ENCODE measurements around the gene TMEM271.

TMEM271 gene

DNA sequence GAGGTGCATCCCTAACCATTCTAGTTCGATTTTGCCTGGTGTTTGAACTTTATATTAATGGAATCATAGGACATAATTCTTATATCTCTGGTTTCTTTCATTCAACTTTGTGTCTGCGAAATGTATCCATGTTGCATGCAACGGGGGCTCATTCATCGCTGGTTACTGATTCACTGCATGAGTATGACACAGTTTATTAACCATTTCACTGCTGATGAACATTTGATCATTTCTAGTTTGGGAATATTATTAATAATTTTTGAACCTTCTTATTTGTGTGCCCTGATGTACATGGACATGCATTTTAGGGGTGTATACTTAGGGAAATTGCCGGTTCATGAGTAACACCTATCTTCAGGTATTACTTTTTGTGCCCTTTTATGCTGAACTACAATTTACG is 5.1 kb upstream of the TMEM271 start:
- DNase-seq (ENCODE audit: low read depth) = no peak

GRCh38 chr4:579543-580175 is 3.6 kb upstream of the TMEM271 start:
- no peak for DNase-seq (ENCODE audit: low read depth)

GRCh38 chr4:578451-579443 is 2.7 kb upstream of the TMEM271 start:
- DNase-seq (ENCODE audit: low read depth) = no peak

- peak; percentile 29 for DNase-seq (ENCODE audit: low read depth)
Measured at GRCh38 chr4:577499-578450, 1.7 kb upstream of the TMEM271 start.

DNA sequence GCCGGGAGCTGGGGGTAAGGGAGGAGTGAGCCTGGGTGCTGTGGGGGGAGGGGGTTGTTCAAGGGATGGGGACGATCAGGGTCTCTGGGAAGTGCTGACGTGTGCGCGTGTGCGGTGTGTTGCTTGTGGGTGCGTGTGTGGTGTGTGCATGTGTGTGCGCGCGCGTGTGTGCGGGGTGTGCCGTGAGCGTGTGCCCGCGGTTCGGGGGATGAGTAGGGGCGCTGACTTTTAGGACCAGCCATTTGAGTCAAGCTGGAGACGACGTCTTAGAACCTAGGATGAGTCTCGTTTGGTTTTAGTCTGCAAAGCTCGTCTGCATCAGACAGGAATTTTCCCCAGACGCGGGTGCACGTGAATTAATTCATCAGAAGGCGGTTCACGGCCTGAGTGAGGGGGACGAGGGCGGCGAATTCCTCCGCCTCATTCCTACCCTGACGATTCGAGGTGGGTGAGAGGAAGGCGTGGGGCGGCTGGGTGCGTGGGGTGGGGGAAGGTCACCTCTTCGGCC is 950 bp upstream of the TMEM271 start:
- DNase-seq (ENCODE audit: low read depth) = peak; percentile 17

DNA sequence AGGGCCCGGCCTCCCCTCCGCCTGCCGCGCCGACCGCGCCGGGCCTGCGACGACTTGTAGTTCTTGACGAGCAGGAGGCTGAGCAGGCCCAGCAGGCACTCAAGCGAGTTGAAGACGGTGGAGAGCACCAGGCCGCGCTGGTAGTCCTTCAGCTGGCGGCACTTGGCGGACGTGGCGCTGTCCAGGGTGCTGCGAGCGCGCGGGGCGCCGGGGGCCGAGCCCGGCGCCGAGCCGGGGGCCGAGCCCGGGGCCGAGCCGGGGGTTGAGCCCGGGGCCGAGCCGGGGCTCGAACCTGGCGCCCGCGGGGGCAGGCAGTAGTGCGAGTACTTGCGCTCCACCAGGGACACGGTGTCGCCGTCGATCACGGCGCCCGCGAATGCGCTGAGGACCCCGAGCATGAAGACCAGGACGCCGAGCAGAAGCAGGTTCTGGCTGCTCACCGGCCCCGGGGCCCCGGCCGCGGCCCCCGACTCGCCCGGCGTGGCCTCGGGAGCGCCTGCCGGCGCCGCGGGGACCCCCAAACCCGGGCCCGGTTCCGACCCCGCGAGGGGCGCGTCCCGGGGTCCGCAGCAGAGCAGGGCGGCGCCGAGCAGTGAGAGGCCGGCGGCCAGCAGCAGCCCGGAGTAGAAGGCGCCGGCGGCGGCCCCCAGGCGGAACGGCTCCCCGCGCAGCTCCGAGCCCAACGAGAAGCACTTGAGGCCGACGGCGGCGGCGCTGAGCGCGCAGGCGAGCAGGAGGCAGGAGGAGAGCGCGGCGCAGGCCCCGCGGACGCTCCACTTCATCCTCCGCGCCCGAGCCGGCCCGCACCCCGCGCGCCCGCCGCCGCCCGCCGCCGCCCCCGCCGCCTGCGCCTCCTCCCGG is 584 bp downstream of the TMEM271 start:
- no peak for DNase-seq (ENCODE audit: low read depth)

DNA sequence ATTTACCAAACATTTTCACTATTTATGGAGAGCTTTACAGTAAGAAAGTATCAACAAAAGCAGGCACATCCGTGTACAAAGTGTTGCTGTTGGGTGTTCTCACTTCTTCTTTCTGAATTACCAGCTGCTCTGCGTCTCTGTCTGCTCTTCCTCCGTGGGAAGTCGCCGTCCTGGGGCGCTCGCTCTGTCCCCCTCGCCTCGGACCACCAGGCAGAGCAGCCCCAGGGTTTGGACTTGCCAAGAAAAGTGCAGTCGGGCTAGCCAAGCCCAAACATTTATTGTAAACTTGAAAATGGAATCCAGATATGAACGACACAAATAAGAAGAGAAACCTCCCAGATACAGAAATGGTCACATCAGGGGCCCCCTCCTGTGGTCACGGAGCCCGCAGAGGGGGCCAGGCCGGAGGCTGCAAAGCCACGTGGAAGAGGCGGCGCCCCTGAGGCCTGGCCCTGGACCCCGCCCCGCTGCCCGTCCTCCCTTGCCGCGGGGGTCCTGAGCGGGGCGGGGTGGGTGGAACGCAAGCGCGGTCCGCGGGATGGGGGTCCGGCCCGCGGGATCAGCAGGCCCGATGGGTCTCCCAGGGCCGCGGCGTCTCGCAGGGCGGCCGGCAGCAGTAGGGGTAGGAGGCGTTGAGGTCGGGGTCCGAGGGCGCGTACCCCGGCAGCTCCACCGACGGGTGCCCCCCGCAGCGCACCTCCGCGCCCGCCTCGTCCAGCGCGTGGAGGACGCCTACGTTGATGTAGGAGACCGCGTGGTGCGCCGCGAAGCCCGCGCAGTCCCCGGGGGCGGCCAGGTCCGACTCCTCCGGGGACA is 1.5 kb downstream of the TMEM271 start:
- no peak for DNase-seq (ENCODE audit: low read depth)

- no peak for DNase-seq (ENCODE audit: low read depth)
Measured at GRCh38 chr4:573122-573892, 2.8 kb downstream of the TMEM271 start.

GRCh38 chr4:572594-572993 is 3.5 kb downstream of the TMEM271 start:
- no peak for DNase-seq (ENCODE audit: low read depth)

GRCh38 chr4:571838-572572 is 4.1 kb downstream of the TMEM271 start:
- no peak for DNase-seq (ENCODE audit: low read depth)

DNA sequence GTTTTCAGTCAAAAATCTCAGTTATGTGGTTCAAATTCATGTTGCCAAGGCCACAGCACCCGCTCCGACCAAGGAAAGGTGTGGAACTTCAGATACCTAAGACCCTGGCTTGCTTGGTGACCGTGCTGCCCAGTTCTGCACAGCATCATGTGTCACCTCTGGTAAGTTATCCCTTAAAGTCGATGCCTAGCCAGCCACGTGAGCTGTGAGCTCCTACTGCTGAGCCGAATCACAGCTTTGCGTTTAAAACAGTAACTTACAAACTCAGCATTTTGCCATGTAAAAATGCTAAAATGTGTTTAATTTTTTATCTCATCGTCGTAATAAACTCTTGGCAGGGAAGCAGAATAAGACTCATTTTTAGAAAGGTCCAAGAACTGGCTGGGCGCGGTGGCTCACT is 5.3 kb downstream of the TMEM271 start:
- no peak for DNase-seq (ENCODE audit: low read depth)

DNA sequence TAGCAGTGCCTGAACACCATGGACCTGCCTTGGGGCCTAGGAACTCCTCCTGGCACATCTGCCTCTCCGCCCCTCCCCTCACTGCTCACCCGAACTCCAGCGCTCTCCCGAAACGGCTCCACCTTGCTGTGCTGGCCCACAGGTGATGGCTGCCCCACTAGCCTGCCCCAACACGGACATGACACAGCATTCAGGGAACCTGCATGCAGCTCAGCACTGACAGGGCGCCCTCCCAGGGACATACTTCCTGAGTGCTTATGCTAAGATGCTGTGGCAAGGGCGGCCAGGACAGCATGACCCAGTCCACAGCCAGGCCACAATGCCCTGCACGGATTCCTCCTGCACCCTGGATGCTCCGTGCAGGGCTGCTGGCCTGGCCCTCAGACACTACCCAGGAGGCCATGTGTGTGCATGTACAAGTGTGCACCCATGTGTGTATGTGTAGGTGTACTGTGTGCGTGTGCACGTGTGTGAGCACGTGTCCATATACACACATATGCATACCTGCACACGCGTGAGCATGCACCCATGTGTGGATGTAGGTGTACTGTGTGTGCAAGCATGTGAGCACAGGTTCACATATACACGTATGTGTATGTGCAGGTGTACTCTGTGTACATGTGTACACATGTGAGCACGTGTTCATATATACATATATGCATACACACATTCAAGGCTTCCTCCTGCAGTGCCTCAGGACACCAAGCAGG is 6.0 kb downstream of the TMEM271 start:
- DNase-seq (ENCODE audit: low read depth) = no peak

- no peak for DNase-seq (ENCODE audit: low read depth)
Measured at GRCh38 chr4:568962-569361, 7.1 kb downstream of the TMEM271 start.

DNA sequence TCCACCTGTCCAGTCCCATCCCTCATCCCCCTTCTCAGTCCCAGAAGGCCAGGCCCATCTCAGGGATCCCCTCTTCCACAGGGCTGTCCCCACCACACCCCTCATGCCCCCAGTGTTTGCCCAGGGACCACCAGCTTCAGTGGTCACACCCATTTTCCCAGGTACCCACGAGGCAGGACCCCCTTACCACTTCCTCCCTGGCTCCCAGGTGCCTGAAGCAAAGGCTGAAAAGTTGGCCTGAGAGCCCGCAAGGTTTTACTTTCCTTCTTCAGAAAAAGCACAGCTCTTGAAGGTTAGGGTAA is 7.8 kb downstream of the TMEM271 start:
- no peak for DNase-seq (ENCODE audit: low read depth)

DNA sequence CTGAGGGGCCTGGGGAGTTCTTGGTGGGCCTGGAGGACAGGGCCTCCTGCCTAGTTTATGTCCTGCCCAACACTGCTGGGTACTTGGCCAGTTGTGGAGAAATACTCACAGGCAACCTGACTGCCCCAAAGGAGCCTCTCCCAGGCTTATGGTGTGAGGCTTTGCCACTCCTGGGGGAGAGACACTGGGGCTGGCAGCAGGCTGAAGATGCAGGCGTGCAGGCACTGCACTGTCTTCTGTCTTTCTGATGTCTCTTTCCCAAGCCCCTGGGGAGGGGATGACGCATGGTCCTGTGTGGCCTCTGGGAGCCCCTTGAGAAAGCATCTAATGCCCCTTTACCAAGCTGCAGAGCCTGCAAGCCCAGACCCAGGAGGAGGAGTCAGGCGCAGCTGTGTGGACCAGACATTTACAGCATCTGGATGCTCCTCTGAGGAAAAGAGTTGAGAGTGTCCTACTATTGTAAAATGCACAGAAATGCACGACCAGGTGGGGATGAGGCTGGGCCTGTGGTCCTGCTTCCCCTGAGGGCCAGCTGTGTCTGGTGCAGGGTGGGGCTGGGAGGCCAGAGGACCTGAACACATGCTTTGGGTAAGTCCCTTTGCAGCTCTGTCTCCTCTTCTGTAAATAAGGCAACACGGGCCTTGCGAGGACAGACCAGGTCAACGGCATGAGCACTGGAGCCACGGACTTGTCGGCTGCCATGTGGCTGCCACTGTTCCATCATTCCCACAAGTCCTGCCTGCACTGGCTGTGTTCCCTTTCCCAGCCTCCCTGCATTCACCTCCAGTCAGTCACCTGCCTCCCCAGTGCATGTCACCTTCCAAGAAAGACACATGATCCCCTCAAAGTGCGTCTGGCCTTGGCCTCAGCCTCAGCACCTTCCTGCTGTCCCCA is 8.4 kb downstream of the TMEM271 start:
- DNase-seq (ENCODE audit: low read depth) = no peak

GRCh38 chr4:566508-567295 is 9.4 kb downstream of the TMEM271 start:
- DNase-seq (ENCODE audit: low read depth) = no peak

Data from ELR (cell line).